ENCODE measurements around the gene ANKRD33B. TPM values are rescaled to one million over a fixed set of nuclear protein-coding genes. Genes with fewer than 3 reads are reported as not detected.
"Not testable (repeated sequence)": the region's sequence is repeated elsewhere in the genome, so short reads cannot be mapped to it uniquely, and the experiment has no call there.

The ANKRD33B gene
- total and polyA plus RNA-seq, 2 experiments from 2014 or later = 2.9 to 15.4 TPM

GRCh38 chr5:10607023-10607665 is 43.3 kb downstream of the ANKRD33B start (continued):
- TF ChIP-seq ZNF462 (CRISPR knock-in tag; IDR thresholded peaks at IDR 0.05) (no peak), ETS1 (IDR thresholded peaks at IDR 0.05) (no peak)

- Mint-ChIP-seq H3K27ac (no peak overlapping the region), H3K4me1 (peaks cover 30% of the 10 kb centered on the region), H3K4me3 (no peak overlapping the region), H3K36me3 (ENCODE audit: low read depth) (no peaks in the 10 kb centered on the region), H3K27me3 (ENCODE audit: insufficient read depth, low read depth, poor library complexity) (peaks cover 2% of the 10 kb centered on the region), H3K9me3 (no peaks in the 10 kb centered on the region)
- peak; percentile 73 for ATAC-seq
- H3K9me2 ChIP-seq (ENCODE audit: insufficient read depth) = no peaks in the 10 kb centered on the region
- H3K27me3 ChIP-seq (ENCODE audit: insufficient read depth) = no peaks in the 10 kb centered on the region
- H3K36me3 ChIP-seq (ENCODE audit: insufficient read depth) = no peaks in the 10 kb centered on the region
- H3K79me2 ChIP-seq (replicated peaks; ENCODE audit: insufficient read depth) = no peaks in the 10 kb centered on the region
- no peaks in the 10 kb centered on the region for H4K20me1 ChIP-seq (replicated peaks; ENCODE audit: insufficient read depth)
- 0 out of 2 replicates have a peak overlapping the region, but pooled peaks have one; percentile 12 for H3K27ac ChIP-seq (ENCODE audit: low read depth)
- DNase-seq (ENCODE audit: low spot score) = peak; percentile 50
- no peak overlapping the region for H2AFZ ChIP-seq
- H3K4me3 ChIP-seq = no peak overlapping the region
- TF ChIP-seq ZNF331 (CRISPR knock-in tag; IDR thresholded peaks at IDR 0.05; ENCODE audit: low read depth) (no peak), ETS1 (IDR thresholded peaks at IDR 0.05) (no peak), CTCF (conservative IDR thresholded peaks at IDR 0.05; ENCODE audit: low read depth in 2 of 2) (peak; percentile 19 to 35; a peak in 3 of 4 replicates)
- H3K4me2 ChIP-seq = peak overlapping the region; percentile 68; the same call in 1 of the 2 replicates
- peaks cover 15% of the 10 kb centered on the region for H3K4me1 ChIP-seq (ENCODE audit: insufficient read depth)
- H3F3A ChIP-seq (replicated peaks; ENCODE audit: low read depth) = no peaks in the 10 kb centered on the region
These were observed 43.8 kb downstream of the ANKRD33B start for GRCh38 chr5:10607666-10608073.

GRCh38 chr5:10608081-10608480 is 44.2 kb downstream of the ANKRD33B start:
- H3K4me1 ChIP-seq (ENCODE audit: insufficient read depth) = peaks cover 15% of the 10 kb centered on the region
- peak overlapping the region; percentile 68; the same call in 1 of the 2 replicates for H3K4me2 ChIP-seq
- not testable (repeated sequence) for H3K27me3 ChIP-seq (ENCODE audit: insufficient read depth); H3K27ac Mint-ChIP-seq; H2AFZ ChIP-seq; H3K4me3 Mint-ChIP-seq; H3K36me3 Mint-ChIP-seq (ENCODE audit: low read depth); H3K36me3 ChIP-seq (ENCODE audit: insufficient read depth); H3K4me3 ChIP-seq; H4K20me1 ChIP-seq (replicated peaks; ENCODE audit: insufficient read depth); H3K27ac ChIP-seq (ENCODE audit: low read depth); DNase-seq (ENCODE audit: low spot score); H3K9me2 ChIP-seq (ENCODE audit: insufficient read depth); H3K9me3 Mint-ChIP-seq; H3F3A ChIP-seq (replicated peaks; ENCODE audit: low read depth); H3K79me2 ChIP-seq (replicated peaks; ENCODE audit: insufficient read depth); H3K27me3 Mint-ChIP-seq (ENCODE audit: insufficient read depth, low read depth, poor library complexity)
- H3K4me1 Mint-ChIP-seq = peaks cover 35% of the 10 kb centered on the region
- ATAC-seq = peak; percentile 23; the same call in 2 of the 3 replicates

Measured in GM23338 (cell line).